ENCODE results near the gene PPARA.

Gene PPARA

DNA sequence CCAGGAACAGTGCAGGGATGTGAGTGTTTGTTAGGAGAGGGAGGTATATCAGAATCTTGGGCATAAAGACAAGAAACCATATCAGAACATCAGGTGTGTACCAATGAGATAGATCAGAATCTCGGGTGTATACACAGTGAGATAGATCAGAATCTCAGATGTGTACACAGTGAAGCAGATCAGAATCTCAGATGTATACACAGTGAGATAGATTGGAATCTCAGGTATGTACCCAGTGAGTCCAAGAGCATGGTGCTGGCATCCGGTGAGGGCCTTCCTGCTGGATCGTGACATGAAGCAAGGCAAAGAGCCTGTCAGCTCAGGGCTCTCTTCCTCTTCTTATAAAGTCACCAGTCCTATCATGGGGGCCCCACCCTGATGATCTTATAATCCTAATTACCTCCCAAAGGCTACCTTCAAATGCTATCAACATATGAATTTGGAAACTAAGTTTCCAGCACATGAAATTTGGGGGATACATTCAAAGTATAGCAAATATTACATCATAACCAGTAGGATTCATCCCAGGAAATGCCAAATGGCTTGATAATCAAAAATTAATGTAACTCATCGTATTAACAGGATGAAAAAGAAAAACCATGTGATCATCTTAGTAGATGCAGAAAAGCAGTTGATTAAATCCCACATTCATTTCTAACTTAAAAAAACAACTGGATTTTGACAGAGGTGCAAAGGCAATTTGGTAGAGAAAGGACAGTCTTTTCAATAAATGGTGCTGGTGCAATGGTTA is 28.6 kb downstream of the PPARA start:
- DNase-seq (ENCODE audit: low spot score), result no peak
- Histone ChIP-seq H2BK15ac (ENCODE audit: low read length) (no peak overlapping the region), H3K4me3 (ENCODE audit: low read length in 2 of 2) (no peak overlapping the region), H3K9me3 (replicated peaks in 1 of 2; ENCODE audit: control insufficient read depth in 2 of 2, insufficient read depth in 1 of 2, low read depth in 1 of 2, low read length in 2 of 2) (peaks cover 21% of the 10 kb centered on the region in 2 donors), H3K4me1 (ENCODE audit: control insufficient read depth in 2 of 2, insufficient read depth in 1 of 2, low read depth in 1 of 2, low read length in 2 of 2) (no peaks in the 10 kb centered on the region), H2AK5ac (ENCODE audit: low read depth, low read length) (no peak overlapping the region), H3K27ac (replicated peaks; ENCODE audit: low read length) (no peak overlapping the region), H4K91ac (ENCODE audit: low read depth, low read length, poor library complexity) (no peak overlapping the region), H3K4me2 (ENCODE audit: insufficient read depth, low read length, poor library complexity, severe bottlenecking) (no peak overlapping the region), H2BK120ac (ENCODE audit: low read depth, low read length) (no peak overlapping the region), H2BK5ac (ENCODE audit: low read length) (no peak overlapping the region), H3K18ac (ENCODE audit: low read length) (no peak overlapping the region), H3K9ac (ENCODE audit: low read depth, low read length, poor library complexity) (no peak overlapping the region), H3K27me3 (ENCODE audit: control insufficient read depth in 3 of 3, insufficient read depth in 3 of 3, low read depth in 1 of 3, low read length in 3 of 3) (no peaks in the 10 kb centered on the region), H3K4ac (ENCODE audit: low read length) (no peak overlapping the region), H3K23ac (ENCODE audit: low read depth, low read length, poor library complexity) (no peak overlapping the region), H2BK12ac (ENCODE audit: low read length) (no peak overlapping the region), H3K79me1 (ENCODE audit: low read depth, low read length) (no peaks in the 10 kb centered on the region), H3K14ac (ENCODE audit: low read length) (no peak overlapping the region), H2AFZ (ENCODE audit: low read length) (no peak overlapping the region), H3K36me3 (replicated peaks in 1 of 2; ENCODE audit: control insufficient read depth in 2 of 2, insufficient read depth in 2 of 2, low read length in 2 of 2) (peaks cover 0 to 1% of the 10 kb centered on the region in 2 donors), H4K8ac (ENCODE audit: low read depth, low read length) (no peak overlapping the region)
- no CpG with 5 or more reads among the region's 4 CpGs for WGBS, 2 donors (ENCODE audit: extremely low coverage in 2 of 2, insufficient read length in 2 of 2, insufficient replicate concordance in 1 of 2)

DNA sequence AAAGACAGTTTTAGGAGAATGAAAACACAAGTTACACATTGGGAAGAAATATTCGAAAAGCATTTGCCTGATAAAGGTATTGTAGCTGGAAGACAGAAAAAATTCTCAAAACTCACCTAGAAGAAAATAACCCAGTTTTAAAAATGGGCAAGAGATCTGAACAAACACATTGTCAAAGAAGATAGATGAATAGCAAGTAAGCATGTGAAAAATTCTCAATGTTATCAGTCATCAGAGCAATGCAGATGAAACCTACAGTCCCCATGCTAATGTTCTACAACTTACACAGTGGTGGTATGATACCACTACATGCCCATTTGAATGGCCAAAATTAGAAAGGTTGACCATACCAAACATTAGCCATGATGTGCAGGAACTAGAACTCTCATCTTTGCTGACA is 29.4 kb downstream of the PPARA start:
- Histone ChIP-seq H3K4me2 (ENCODE audit: insufficient read depth, low read length, poor library complexity, severe bottlenecking) (no peak overlapping the region), H3K18ac (ENCODE audit: low read length) (no peak overlapping the region), H3K9ac (ENCODE audit: low read depth, low read length, poor library complexity) (no peak overlapping the region), H3K27me3 (ENCODE audit: control insufficient read depth in 3 of 3, insufficient read depth in 3 of 3, low read depth in 1 of 3, low read length in 3 of 3) (no peaks in the 10 kb centered on the region), H4K8ac (ENCODE audit: low read depth, low read length) (no peak overlapping the region), H3K79me1 (ENCODE audit: low read depth, low read length) (no peaks in the 10 kb centered on the region), H3K14ac (ENCODE audit: low read length) (no peak overlapping the region), H3K23ac (ENCODE audit: low read depth, low read length, poor library complexity) (no peak overlapping the region), H2BK120ac (ENCODE audit: low read depth, low read length) (no peak overlapping the region), H3K36me3 (replicated peaks in 1 of 2; ENCODE audit: control insufficient read depth in 2 of 2, insufficient read depth in 2 of 2, low read length in 2 of 2) (peaks cover 0 to 1% of the 10 kb centered on the region in 2 donors), H2BK12ac (ENCODE audit: low read length) (no peak overlapping the region), H2BK5ac (ENCODE audit: low read length) (no peak overlapping the region), H3K9me3 (replicated peaks in 1 of 2; ENCODE audit: control insufficient read depth in 2 of 2, insufficient read depth in 1 of 2, low read depth in 1 of 2, low read length in 2 of 2) (peaks cover 21% of the 10 kb centered on the region in 2 donors), H4K91ac (ENCODE audit: low read depth, low read length, poor library complexity) (no peak overlapping the region), H2BK15ac (ENCODE audit: low read length) (no peak overlapping the region), H3K4me3 (ENCODE audit: low read length in 2 of 2) (no peak overlapping the region), H3K4ac (ENCODE audit: low read length) (no peak overlapping the region), H2AFZ (ENCODE audit: low read length) (no peak overlapping the region), H3K4me1 (ENCODE audit: control insufficient read depth in 2 of 2, insufficient read depth in 1 of 2, low read depth in 1 of 2, low read length in 2 of 2) (no peaks in the 10 kb centered on the region), H3K27ac (replicated peaks; ENCODE audit: low read length) (no peak overlapping the region), H2AK5ac (ENCODE audit: low read depth, low read length) (no peak overlapping the region)
- no peak for DNase-seq (ENCODE audit: low spot score)
- no CpG with 5 or more reads among the region's 1 CpG for WGBS, 2 donors (ENCODE audit: extremely low coverage in 2 of 2, insufficient read length in 2 of 2, insufficient replicate concordance in 1 of 2)

DNA sequence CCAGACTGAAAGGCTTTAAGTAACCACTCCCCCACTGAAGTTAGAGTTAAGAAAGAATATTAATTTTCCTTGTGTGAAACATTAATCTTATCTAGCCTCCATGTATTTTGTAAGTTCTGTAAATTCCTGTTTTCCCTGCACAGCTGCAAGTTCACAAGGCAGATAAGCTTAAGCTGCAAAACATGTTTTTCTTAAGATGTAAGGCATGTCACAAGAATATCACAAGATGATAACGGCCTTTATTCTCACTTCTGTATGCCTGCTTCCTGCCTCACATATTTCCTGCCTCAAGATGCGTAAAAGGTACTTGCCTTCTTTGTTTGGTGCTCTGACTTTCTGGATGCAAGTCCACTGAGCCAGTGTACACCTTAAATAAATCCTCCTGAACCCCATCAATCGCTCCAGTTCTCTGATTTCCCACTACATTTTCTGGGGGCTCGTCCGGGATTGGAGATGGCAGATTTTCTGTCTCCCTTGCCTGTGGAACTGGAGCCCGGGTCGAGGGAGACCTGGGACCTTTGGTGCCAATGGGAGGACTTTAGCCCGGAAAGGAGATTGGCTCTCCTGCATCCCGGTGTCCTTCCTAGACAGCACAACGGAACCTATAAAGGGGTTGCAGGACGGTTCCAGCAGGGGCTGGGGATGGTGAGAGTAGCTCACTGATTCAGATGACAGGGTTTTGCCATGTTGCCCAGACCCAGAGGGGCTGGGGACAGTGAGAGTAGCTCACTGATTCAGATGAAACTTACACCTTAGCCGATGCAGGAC is 30.2 kb downstream of the PPARA start:
- Histone ChIP-seq H3K79me1 (ENCODE audit: low read depth, low read length) (no peaks in the 10 kb centered on the region), H2BK15ac (ENCODE audit: low read length) (no peak overlapping the region), H3K14ac (ENCODE audit: low read length) (no peak overlapping the region), H3K4ac (ENCODE audit: low read length) (no peak overlapping the region), H4K91ac (ENCODE audit: low read depth, low read length, poor library complexity) (no peak overlapping the region), H3K27ac (replicated peaks; ENCODE audit: low read length) (no peak overlapping the region), H3K36me3 (replicated peaks in 1 of 2; ENCODE audit: control insufficient read depth in 2 of 2, insufficient read depth in 2 of 2, low read length in 2 of 2) (peaks cover 0 to 1% of the 10 kb centered on the region in 2 donors), H3K9ac (ENCODE audit: low read depth, low read length, poor library complexity) (no peak overlapping the region), H4K8ac (ENCODE audit: low read depth, low read length) (no peak overlapping the region), H3K4me3 (ENCODE audit: low read length in 2 of 2) (no peak overlapping the region), H2AFZ (ENCODE audit: low read length) (no peak overlapping the region), H3K27me3 (ENCODE audit: control insufficient read depth in 3 of 3, insufficient read depth in 3 of 3, low read depth in 1 of 3, low read length in 3 of 3) (no peaks in the 10 kb centered on the region), H3K4me1 (ENCODE audit: control insufficient read depth in 2 of 2, insufficient read depth in 1 of 2, low read depth in 1 of 2, low read length in 2 of 2) (no peaks in the 10 kb centered on the region), H3K9me3 (replicated peaks in 1 of 2; ENCODE audit: control insufficient read depth in 2 of 2, insufficient read depth in 1 of 2, low read depth in 1 of 2, low read length in 2 of 2) (peaks cover 21 to 23% of the 10 kb centered on the region in 2 donors), H2BK5ac (ENCODE audit: low read length) (no peak overlapping the region), H2AK5ac (ENCODE audit: low read depth, low read length) (no peak overlapping the region), H3K18ac (ENCODE audit: low read length) (no peak overlapping the region), H2BK12ac (ENCODE audit: low read length) (no peak overlapping the region), H3K23ac (ENCODE audit: low read depth, low read length, poor library complexity) (no peak overlapping the region), H2BK120ac (ENCODE audit: low read depth, low read length) (no peak overlapping the region), H3K4me2 (ENCODE audit: insufficient read depth, low read length, poor library complexity, severe bottlenecking) (no peak overlapping the region)
- WGBS, 2 donors (ENCODE audit: extremely low coverage in 2 of 2, insufficient read length in 2 of 2, insufficient replicate concordance in 1 of 2), result no CpG with 5 or more reads among the region's 12 CpGs
- DNase-seq (ENCODE audit: low spot score), result no peak

DNA sequence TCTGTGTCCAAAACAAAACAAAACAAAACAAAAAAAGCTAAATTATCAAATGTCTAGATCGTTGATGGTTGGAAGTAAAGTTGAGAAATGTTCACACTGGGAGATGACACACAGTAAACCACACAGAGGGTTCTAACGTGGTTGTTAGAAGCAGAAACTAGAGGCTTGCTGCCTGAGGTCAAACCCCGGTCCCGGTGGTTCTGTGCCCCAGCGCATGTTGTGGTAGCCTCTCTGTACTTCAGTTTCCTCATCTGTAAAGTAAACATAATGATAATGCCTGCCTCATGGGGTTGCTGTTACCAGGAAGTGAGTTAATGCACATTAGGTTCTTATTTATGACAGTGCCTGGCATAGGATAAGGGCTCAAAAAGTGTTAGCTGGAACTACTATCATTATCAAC is 33.4 kb downstream of the PPARA start:
- H2BK5ac ChIP-seq (ENCODE audit: low read length), result no peak overlapping the region
- no peaks in the 10 kb centered on the region for H3K79me1 ChIP-seq (ENCODE audit: low read depth, low read length)
- H4K91ac ChIP-seq (ENCODE audit: low read depth, low read length, poor library complexity), result no peak overlapping the region
- peaks cover 20 to 21% of the 10 kb centered on the region in 2 donors for H3K9me3 ChIP-seq (replicated peaks in 1 of 2; ENCODE audit: control insufficient read depth in 2 of 2, insufficient read depth in 1 of 2, low read depth in 1 of 2, low read length in 2 of 2)
- no peak for DNase-seq (ENCODE audit: low spot score)
- no peak overlapping the region for H3K18ac ChIP-seq (ENCODE audit: low read length)
- no peak overlapping the region for H3K4ac ChIP-seq (ENCODE audit: low read length)
- H3K4me1 ChIP-seq (ENCODE audit: control insufficient read depth in 2 of 2, insufficient read depth in 1 of 2, low read depth in 1 of 2, low read length in 2 of 2), result no peaks in the 10 kb centered on the region
- H2BK120ac ChIP-seq (ENCODE audit: low read depth, low read length), result no peak overlapping the region
- H3K4me3 ChIP-seq (ENCODE audit: low read length in 2 of 2), result no peak overlapping the region
- H2AFZ ChIP-seq (ENCODE audit: low read length), result no peak overlapping the region
- H3K27me3 ChIP-seq (ENCODE audit: control insufficient read depth in 3 of 3, insufficient read depth in 3 of 3, low read depth in 1 of 3, low read length in 3 of 3), result no peaks in the 10 kb centered on the region
- no peak overlapping the region for H4K8ac ChIP-seq (ENCODE audit: low read depth, low read length)
- H2BK15ac ChIP-seq (ENCODE audit: low read length), result no peak overlapping the region
- no peak overlapping the region for H3K27ac ChIP-seq (replicated peaks; ENCODE audit: low read length)
- no peak overlapping the region for H2BK12ac ChIP-seq (ENCODE audit: low read length)
- no CpG with 5 or more reads among the region's 5 CpGs for WGBS, 2 donors (ENCODE audit: extremely low coverage in 2 of 2, insufficient read length in 2 of 2, insufficient replicate concordance in 1 of 2)
- H2AK5ac ChIP-seq (ENCODE audit: low read depth, low read length), result no peak overlapping the region
- H3K9ac ChIP-seq (ENCODE audit: low read depth, low read length, poor library complexity), result no peak overlapping the region
- H3K23ac ChIP-seq (ENCODE audit: low read depth, low read length, poor library complexity), result no peak overlapping the region
- no peak overlapping the region for H3K4me2 ChIP-seq (ENCODE audit: insufficient read depth, low read length, poor library complexity, severe bottlenecking)
- no peaks in the 10 kb centered on the region for H3K36me3 ChIP-seq (replicated peaks in 1 of 2; ENCODE audit: control insufficient read depth in 2 of 2, insufficient read depth in 2 of 2, low read length in 2 of 2)
- no peak overlapping the region for H3K14ac ChIP-seq (ENCODE audit: low read length)
